Measurements from ENCODE around the gene MVD. TPM values are rescaled to one million over a fixed set of nuclear protein-coding genes. Genes with fewer than 3 reads are reported as not detected.

Gene MVD
- total and polyA plus RNA-seq, 2 of the 13 experiments (the other 11 are each of a cell fraction or from before 2014, with no cell fraction given), result 28.1 to 187 TPM

- Histone ChIP-seq H3K36me3 (replicated peaks in 1 of 2; ENCODE audit: control insufficient read depth in 1 of 2, insufficient read depth in 2 of 2, low read length in 2 of 2) (peaks cover 45 to 73% of the 10 kb centered on the region in 2 experiments), H3K9ac (ENCODE audit: insufficient read depth, low read depth, low read length) (no peak overlapping the region), H3K79me2 (ENCODE audit: insufficient read depth, low read length) (no peaks in the 10 kb centered on the region), H3K4me2 (ENCODE audit: low read depth, low read length) (no peak overlapping the region), H3K27ac (ENCODE audit: extremely low read length, insufficient read depth, low read length) (peak overlapping the region; percentile 35), H3K4me3 (replicated peaks in 1 of 3; ENCODE audit: insufficient read depth in 1 of 3, low read depth in 2 of 3, low read length in 3 of 3) (no peak overlapping the region), H2AFZ (ENCODE audit: low read length) (no peak overlapping the region), H3K4me1 (ENCODE audit: insufficient read depth, low read length) (peaks cover 30% of the 10 kb centered on the region), H3K9me3 (ENCODE audit: low read length) (no peaks in the 10 kb centered on the region), H3K27me3 (ENCODE audit: control insufficient read depth in 1 of 2, insufficient read depth in 2 of 2, low read length in 2 of 2) (no peaks in the 10 kb centered on the region), H4K20me1 (ENCODE audit: insufficient read depth, low read length) (peaks cover 3% of the 10 kb centered on the region)
- FAIRE-seq (no peak), ATAC-seq (no peak), DNase-seq (ENCODE audit: low spot score) (no peak)
- CTCF ChIA-PET (ENCODE audit: low intra/inter-chr PET ratio, low total read pairs), result no interaction called here
- intact Hi-C loops (cut with micrococcal nuclease; ENCODE audit: unreplicated experiment), result no loop called here
- POLR2A ChIA-PET, result interaction anchor here (0.7 kb wide), 1 partner anchor 12 kb away, joined by 3 read pairs; no protein-coding TSS in a partner anchor
- no TSS peak for BruUV-seq (replicated peaks)
- WGBS (ENCODE audit: low lambda C conversion rate), result 100% methylated on average over 1 of the region's 7 CpGs
- in situ Hi-C loops (cut with HindIII; ENCODE audit: extremely low pct_ligation_motif_present, low pct_unique_long_range_greater_than_20kb), result no loop called here
- TF ChIP-seq MTA1 (CRISPR knock-in tag; IDR thresholded peaks at IDR 0.05; ENCODE audit: borderline replicate concordance) (peak; percentile 25; the same call in 1 of the 2 replicates), ESRRA (CRISPR knock-in tag; IDR thresholded peaks at IDR 0.05; ENCODE audit: low read depth) (peak; percentile 75; the same call in 1 of the 2 replicates), ARNTL (CRISPR knock-in tag; IDR thresholded peaks at IDR 0.05) (no peak), RBM39 (IDR thresholded peaks at IDR 0.05; ENCODE audit: low read depth, low read length, poor library complexity, severe bottlenecking) (no peak), TFAP4 (IDR thresholded peaks at IDR 0.05; ENCODE audit: borderline replicate concordance, low read depth) (no peak), ZNF468 (CRISPR knock-in tag; IDR thresholded peaks at IDR 0.05) (no peak), ARNT (IDR thresholded peaks at IDR 0.05) (no peak), SP5 (CRISPR knock-in tag; IDR thresholded peaks at IDR 0.05; ENCODE audit: borderline replicate concordance, low read depth) (no peak), ZBTB7B (CRISPR knock-in tag; IDR thresholded peaks at IDR 0.05) (no peak), LBX2 (CRISPR knock-in tag; IDR thresholded peaks at IDR 0.05; ENCODE audit: borderline replicate concordance) (no peak), ZNF44 (CRISPR knock-in tag; IDR thresholded peaks at IDR 0.05) (no peak), CEBPB (IDR thresholded peaks at IDR 0.05; ENCODE audit: borderline replicate concordance, low read depth, low read length) (peak; percentile 50; the same call in 1 of the 2 replicates), THRA (CRISPR knock-in tag; IDR thresholded peaks at IDR 0.05; ENCODE audit: borderline replicate concordance) (peak; percentile 65; the same call in 1 of the 2 replicates), ZBTB46 (CRISPR knock-in tag; IDR thresholded peaks at IDR 0.05; ENCODE audit: borderline replicate concordance) (no peak), HMG20A (CRISPR knock-in tag; IDR thresholded peaks at IDR 0.05; ENCODE audit: borderline replicate concordance) (no peak), TBX3 (IDR thresholded peaks at IDR 0.05; ENCODE audit: borderline replicate concordance) (no peak)
- TF ChIP-seq, protein P1, sequence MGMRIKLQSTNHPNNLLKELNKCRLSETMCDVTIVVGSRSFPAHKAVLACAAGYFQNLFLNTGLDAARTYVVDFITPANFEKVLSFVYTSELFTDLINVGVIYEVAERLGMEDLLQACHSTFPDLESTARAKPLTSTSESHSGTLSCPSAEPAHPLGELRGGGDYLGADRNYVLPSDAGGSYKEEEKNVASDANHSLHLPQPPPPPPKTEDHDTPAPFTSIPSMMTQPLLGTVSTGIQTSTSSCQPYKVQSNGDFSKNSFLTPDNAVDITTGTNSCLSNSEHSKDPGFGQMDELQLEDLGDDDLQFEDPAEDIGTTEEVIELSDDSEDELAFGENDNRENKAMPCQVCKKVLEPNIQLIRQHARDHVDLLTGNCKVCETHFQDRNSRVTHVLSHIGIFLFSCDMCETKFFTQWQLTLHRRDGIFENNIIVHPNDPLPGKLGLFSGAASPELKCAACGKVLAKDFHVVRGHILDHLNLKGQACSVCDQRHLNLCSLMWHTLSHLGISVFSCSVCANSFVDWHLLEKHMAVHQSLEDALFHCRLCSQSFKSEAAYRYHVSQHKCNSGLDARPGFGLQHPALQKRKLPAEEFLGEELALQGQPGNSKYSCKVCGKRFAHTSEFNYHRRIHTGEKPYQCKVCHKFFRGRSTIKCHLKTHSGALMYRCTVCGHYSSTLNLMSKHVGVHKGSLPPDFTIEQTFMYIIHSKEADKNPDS (CRISPR knock-in tag; IDR thresholded peaks at IDR 0.05), result no peak
- TF ChIP-seq, protein P2, sequence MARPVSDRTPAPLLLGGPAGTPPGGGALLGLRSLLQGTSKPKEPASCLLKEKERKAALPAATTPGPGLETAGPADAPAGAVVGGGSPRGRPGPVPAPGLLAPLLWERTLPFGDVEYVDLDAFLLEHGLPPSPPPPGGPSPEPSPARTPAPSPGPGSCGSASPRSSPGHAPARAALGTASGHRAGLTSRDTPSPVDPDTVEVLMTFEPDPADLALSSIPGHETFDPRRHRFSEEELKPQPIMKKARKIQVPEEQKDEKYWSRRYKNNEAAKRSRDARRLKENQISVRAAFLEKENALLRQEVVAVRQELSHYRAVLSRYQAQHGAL (CRISPR knock-in tag; IDR thresholded peaks at IDR 0.05; ENCODE audit: not compliant biosample characterization), result no peak
Measured at GRCh38 chr16:88602091-88602490, 60.8 kb downstream of the MVD start.

Data from HepG2 (cell line).